ENCODE measurements around the gene FCGR2B.
"Not testable (repeated sequence)": the region's sequence is repeated elsewhere in the genome, so short reads cannot be mapped to it uniquely, and the experiment has no call there.

The FCGR2B gene

DNA sequence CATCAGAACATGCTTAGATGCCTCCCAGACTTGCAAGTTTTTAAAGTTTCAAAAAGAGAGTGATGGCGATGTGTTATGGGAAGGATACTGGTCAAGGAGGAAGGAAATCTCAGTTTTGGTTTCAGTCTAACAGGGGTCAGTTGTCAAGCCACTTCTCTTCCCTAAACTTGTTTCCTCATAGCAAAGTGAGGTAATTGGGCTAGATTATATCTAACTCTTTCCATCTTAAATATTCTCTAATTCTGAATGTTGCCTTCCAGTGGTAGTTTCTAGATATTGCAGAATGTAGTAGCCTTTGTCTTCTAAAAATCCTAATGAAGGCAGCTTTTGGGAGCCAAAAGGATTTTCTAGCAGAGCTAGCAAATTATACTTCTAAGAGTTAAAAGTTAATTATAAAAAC lies 20.2 kb upstream of the FCGR2B start:
- H3K4me3 ChIP-seq (ENCODE audit: low read depth, low read length): not testable (repeated sequence)
- DNase-seq (ENCODE audit: low read depth): peak; percentile 32

GRCh38 chr1:161643481-161644208 lies 19.3 kb upstream of the FCGR2B start:
- H3K4me3 ChIP-seq (ENCODE audit: low read depth, low read length); DNase-seq (ENCODE audit: low read depth): not testable (repeated sequence)

DNA sequence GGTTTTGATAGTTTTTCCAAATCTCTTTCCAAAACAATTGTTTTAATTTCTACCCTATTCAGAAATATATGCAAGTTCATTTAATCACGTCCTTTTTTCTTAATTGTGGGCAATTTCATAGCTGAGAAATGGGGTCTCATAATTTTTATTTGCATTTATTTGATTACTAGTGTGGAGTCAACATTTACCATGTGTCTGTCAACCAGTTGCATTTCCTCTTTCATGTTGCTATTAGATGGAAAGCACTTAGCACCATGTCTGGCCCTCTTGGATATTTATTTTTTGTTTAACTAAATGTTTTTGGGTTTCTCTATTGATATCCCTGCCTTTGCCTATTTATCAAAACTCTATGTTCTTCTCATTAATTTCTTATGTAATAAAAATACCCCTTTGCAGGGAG lies 18.1 kb upstream of the FCGR2B start:
- not testable (repeated sequence) for DNase-seq (ENCODE audit: low read depth); H3K4me3 ChIP-seq (ENCODE audit: low read depth, low read length)

- peak; percentile 67 for DNase-seq (ENCODE audit: low read depth)
Measured at GRCh38 chr1:161647507-161648360, 15.2 kb upstream of the FCGR2B start.

GRCh38 chr1:161653541-161653940 lies 9.4 kb upstream of the FCGR2B start:
- H3K4me3 ChIP-seq (ENCODE audit: low read depth, low read length); DNase-seq (ENCODE audit: low read depth): not testable (repeated sequence)

More at GRCh38 chr1:161647507-161648360, 15.2 kb upstream of the FCGR2B start:
- TF ChIP-seq CTCF (IDR thresholded peaks at IDR 0.05; ENCODE audit: insufficient read depth, low read depth, low read length, missing control alignments): peak; percentile 35
- H3K4me3 ChIP-seq (ENCODE audit: low read depth, low read length): not testable (repeated sequence)

- not testable (repeated sequence) for H3K4me3 ChIP-seq (ENCODE audit: low read depth, low read length); DNase-seq (ENCODE audit: low read depth)
Measured at GRCh38 chr1:161653971-161654370, 9.0 kb upstream of the FCGR2B start.

DNA sequence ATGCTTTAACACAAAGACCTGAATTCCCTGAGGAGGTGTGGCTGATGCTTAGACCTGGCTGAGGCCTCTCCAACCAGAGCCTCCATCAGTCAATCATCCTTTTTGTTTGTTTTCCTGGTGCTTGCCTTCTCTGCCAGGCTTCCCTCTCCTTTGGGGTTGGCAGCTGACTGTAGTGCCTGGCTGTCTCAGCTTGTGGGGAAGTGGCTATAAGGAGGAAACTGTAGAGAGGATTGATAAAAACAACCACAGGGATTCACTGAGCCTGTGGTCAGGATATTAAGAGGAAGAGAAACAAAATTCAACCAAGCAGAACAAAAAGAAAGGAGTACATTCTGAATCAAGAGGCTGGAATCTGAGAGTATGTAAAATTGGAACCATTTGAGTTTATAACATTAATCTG lies 4.4 kb upstream of the FCGR2B start:
- H3K4me3 ChIP-seq (ENCODE audit: low read depth, low read length); DNase-seq (ENCODE audit: low read depth): not testable (repeated sequence)

DNA sequence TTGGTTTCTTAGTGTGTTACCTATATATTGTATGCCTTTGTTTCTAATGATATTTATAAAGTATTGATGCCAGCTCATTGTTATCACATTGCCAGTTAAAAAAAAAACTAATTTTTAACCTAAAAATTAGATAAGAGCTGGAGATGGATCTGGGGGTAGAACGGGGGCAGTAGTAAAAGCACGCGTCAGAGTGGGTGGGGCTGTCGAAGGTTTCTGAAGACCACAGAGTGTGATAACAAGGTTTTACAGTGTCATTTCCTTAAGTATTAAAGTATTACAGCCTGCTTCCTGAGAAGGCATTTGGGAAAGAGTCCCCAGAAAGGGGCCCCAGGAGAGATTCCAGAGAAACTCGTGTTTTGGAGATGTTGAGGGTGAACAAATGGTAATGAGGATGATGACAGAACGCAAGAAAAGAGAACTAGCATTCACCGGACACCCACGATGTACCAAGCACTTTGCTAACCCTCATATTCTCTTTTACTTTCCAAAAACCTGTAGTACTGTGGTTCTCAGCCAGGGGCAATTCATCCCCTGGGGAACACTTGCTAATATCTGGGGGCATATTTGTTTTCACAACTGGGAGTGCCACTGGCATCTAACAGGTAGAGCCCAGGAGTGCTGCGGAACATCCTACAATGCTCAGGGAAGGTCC lies 1.2 kb upstream of the FCGR2B start:
- H3K4me3 ChIP-seq (ENCODE audit: low read depth, low read length); DNase-seq (ENCODE audit: low read depth): not testable (repeated sequence)

- not testable (repeated sequence) for H3K4me3 ChIP-seq (ENCODE audit: low read depth, low read length); DNase-seq (ENCODE audit: low read depth)
Measured at GRCh38 chr1:161663569-161663968, 626 bp downstream of the FCGR2B start.

- DNase-seq (ENCODE audit: low read depth); H3K4me3 ChIP-seq (ENCODE audit: low read depth, low read length): not testable (repeated sequence)
Measured at GRCh38 chr1:161664689-161665088, 1.7 kb downstream of the FCGR2B start.

GRCh38 chr1:161671045-161672020 lies 8.4 kb downstream of the FCGR2B start:
- DNase-seq (ENCODE audit: low read depth): peak; percentile 15
- not testable (repeated sequence) for H3K4me3 ChIP-seq (ENCODE audit: low read depth, low read length)

GRCh38 chr1:161673437-161673836 lies 10.5 kb downstream of the FCGR2B start:
- DNase-seq (ENCODE audit: low read depth); H3K4me3 ChIP-seq (ENCODE audit: low read depth, low read length): not testable (repeated sequence)

GRCh38 chr1:161674447-161674846 lies 11.5 kb downstream of the FCGR2B start:
- not testable (repeated sequence) for DNase-seq (ENCODE audit: low read depth); H3K4me3 ChIP-seq (ENCODE audit: low read depth, low read length)

GRCh38 chr1:161674908-161675307 lies 12.0 kb downstream of the FCGR2B start:
- not testable (repeated sequence) for DNase-seq (ENCODE audit: low read depth); H3K4me3 ChIP-seq (ENCODE audit: low read depth, low read length)

Data from GM12865 (cell line).